ENCODE data around the gene SMIM29.

DNA sequence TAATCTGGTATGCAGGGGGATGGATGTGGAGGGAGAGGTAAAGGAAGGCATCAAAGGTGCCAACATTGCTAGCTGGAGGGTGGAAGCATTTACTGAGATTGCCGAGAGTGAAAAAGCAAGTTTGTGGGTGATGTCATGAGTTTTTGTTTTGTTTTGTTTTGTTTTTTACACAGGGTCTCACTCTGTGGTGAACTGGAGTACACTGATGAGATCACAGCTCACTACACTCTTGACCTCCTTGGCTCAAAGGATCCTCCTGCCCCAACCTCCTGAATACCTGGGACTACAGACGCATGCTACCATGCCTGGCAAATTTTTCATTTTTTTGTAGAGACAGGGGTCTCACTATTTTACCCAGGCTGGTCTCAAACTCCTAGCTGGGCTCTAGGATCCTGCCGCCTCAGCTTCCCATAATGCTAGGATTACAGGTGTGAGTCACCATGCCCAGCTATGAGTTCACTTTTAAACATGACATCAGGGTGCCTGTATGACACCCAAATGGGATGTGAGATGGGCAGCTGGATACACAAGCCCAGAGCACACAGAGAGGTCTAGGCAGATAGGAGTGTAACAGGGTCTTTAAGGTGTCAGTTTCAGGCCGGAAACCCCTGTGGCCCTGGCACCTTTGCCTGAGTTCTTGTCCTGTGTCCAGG, 47.2 kb downstream of the SMIM29 start:
- TF ChIP-seq POLR2A (IDR thresholded peaks at IDR 0.05) (no peak), CTCF (IDR thresholded peaks at IDR 0.05) (no peak), EP300 (IDR thresholded peaks at IDR 0.05) (no peak)
